Activated T-cell treated with anti-CD3 and anti-CD28 coated beads for 48 hours (primary cell): ENCODE results near the gene GCH1.

ENCODE experiments used
- DNase-seq: peaks from one replicate; pipeline ENCODE4 v3.0.0-alpha.2; 2020; ENCODE audit warnings: low read depth

GCH1 gene

DNA sequence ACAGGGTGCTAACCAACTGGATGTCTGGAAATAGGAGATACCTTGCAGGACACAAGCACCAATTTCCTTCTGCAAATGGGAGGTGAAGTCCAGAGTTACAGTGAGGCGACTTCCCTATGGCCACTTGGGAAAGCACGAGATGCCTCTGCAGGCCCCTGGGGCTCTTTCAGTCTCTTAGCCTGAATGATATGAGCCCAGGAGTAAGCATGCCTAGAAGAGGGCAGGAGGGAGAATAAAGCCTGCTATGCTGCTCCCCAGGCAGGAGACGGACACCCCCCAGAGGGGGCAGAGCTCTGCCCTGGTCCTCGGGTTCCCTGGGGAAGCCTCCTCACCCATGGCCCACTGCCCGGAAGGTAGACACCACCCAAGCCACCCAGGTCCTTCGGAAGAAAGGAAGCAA is 105.1 kb downstream of the GCH1 start:
- DNase-seq, result no peak

DNA sequence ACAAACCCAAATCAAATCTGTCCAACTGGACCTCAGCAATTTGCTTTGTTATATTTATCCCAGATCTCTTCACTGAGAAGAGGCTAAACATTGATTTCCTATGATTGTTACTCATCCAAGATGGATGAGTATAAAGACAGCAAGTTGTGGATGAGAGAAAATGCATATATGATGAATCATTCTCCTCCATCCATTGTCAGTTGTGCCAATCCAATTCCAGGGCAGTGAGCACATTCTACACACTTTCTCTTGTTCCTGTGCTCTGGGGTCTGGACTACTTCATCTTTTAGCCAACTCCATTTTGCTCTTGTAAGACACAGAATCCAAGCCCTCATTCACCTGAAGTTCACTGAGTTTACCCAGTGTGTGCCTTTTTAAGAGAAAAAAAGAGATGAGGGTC is 105.7 kb downstream of the GCH1 start:
- DNase-seq, result no peak

DNA sequence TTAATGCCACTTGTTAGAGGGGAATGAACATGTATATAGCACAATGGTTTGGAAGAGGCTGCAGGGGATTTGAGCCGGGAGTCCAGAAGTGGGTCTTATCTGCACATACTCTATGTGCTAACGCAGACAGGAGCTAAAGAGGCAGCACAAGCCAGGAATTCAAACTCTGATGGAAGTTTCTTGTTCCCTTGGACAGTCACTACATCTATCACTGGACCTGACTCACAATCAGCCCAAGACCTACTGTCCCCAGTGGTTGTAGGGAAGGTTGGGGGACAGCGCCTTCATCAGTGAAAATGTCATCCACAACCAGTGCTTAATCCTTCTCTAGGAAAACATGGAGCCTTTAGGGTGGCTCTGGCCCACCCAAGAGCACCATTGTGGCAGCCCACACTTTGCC is 107.8 kb downstream of the GCH1 start:
- no peak for DNase-seq

DNA sequence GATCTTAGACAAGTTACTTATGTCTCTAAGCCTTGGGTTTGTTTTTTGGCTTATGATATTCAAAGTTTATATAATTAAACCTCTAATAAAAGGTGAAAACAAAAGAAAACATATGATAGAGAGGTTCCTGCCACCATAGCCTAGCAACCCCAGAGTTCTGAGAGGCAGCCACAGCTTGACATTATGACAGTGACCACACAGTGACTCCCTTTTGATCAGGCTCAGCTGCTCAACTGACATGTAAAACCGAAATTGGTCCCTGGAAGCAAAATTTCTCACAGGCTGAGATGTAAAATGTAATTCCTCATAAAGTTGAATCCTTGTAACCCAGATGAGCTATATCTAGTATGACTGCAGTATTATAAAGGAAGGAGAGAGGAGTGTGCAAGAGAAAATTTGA is 108.5 kb downstream of the GCH1 start:
- no peak for DNase-seq

DNA sequence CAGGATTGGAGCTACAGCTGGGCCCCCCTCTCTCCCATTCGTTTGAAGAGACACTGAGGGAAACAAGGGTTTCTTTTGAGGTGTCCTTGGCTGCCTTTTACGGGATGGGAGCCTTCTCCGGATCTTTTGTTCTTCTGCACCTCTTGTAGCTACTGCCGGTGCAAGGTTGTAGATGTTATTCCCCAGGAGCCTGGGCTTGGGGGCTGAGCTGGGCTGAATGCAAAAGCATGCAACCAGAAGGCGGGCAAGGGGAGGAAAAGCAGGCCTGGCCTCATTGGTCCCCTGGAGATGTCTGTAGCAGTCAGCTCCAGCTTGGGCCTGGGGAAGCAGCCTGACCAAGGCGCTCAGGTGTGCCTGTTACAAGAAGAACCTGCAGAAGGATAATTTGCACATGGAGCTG is 110.3 kb downstream of the GCH1 start:
- DNase-seq, result no peak
